ENCODE data around the gene CHMP6. TPM values are rescaled to one million over a fixed set of nuclear protein-coding genes. Genes with fewer than 3 reads are reported as not detected.

Gene CHMP6
- total RNA-seq, 4 donors from 2014 or later, result 19.8 to 36.7 (median 26.1) TPM

DNA sequence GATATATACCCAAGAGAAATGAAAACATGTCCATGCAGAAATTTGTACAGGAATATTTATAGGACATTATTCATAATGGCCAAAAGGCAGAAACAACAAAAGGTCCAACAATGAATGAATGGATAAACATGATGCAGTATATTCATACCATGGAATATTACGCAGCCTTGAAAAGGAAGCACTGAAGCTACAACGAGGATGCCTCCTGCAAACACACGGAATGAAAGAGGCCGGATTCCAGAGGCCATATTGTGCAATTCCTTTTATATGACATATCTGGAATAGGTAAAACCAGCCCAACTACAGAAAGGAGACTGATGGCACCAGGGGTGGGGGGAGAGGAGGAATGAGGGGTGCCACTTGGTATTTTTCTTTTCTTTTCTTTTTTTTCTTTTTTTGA lies 14.5 kb upstream of the CHMP6 start:
- no peak overlapping the region for H3K4me3 ChIP-seq (ENCODE audit: low read depth, poor library complexity, severe bottlenecking)
- no peak for DNase-seq (ENCODE audit: low spot score in 2 of 2)
- intact Hi-C loops (cut with DNase I; ENCODE audit: low total_unique reads), result no loop called here
- 88 to 93% methylated on average over 4 of the region's 4 CpGs for WGBS, 2 donors
- TF ChIP-seq, protein P1, sequence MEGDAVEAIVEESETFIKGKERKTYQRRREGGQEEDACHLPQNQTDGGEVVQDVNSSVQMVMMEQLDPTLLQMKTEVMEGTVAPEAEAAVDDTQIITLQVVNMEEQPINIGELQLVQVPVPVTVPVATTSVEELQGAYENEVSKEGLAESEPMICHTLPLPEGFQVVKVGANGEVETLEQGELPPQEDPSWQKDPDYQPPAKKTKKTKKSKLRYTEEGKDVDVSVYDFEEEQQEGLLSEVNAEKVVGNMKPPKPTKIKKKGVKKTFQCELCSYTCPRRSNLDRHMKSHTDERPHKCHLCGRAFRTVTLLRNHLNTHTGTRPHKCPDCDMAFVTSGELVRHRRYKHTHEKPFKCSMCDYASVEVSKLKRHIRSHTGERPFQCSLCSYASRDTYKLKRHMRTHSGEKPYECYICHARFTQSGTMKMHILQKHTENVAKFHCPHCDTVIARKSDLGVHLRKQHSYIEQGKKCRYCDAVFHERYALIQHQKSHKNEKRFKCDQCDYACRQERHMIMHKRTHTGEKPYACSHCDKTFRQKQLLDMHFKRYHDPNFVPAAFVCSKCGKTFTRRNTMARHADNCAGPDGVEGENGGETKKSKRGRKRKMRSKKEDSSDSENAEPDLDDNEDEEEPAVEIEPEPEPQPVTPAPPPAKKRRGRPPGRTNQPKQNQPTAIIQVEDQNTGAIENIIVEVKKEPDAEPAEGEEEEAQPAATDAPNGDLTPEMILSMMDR (IDR thresholded peaks at IDR 0.05), result no peak
- TF ChIP-seq POLR2A (IDR thresholded peaks at IDR 0.05), result no peak

DNA sequence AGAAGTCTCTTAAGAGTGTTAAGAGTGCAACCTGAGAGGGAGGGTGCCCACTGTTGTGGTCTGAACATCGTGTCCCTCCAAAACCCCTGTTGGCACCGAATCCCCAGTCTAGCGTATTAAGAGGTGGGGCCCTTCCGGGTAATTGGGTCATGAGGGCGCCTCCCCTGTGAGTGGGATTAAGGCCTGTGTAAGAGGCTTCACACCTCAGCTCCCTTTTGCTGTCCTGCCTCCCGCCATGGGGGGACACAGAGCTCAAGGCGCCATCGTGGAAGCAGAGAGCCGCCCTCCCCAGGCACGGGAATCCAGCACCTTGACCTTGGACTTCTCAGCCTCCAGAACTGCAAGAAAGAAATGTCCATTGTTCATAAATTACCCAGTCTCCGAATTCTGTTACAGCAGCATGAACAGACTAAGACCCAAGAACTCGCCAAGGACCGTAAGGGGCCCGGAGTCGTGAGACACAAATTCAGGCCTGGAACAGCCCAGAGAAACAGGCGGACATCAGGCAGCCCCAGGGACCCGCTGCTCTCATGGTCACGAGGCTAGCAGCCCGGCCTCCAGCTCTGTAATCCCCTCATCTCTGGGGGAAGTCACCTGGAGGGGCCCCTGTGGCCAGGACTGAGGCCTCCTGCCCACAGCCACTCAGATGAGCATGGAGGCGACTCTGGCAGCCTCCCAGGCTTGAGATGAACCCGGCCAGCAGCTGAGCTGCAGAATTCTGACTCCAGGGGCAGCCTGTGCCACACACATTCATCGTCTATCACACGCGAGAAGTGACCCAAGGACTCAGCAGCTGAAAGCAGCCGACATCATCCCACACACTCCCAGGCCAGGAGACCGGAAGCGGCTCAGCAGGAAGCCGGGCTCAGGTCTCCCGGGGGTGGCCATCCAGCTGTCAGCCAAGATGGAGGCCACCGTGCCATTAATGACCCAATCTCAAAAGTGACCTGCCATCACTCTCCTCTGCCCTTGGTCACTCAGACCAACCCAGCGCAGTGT lies 12.8 kb upstream of the CHMP6 start:
- 88 to 90% methylated on average over 22 to 29 of the region's 31 CpGs for WGBS, 2 donors
- DNase-seq (ENCODE audit: low spot score in 2 of 2), result no peak
- H3K4me3 ChIP-seq (ENCODE audit: low read depth, poor library complexity, severe bottlenecking), result no peak overlapping the region
- no peak for TF ChIP-seq POLR2A (IDR thresholded peaks at IDR 0.05)
- TF ChIP-seq, protein P1 (IDR thresholded peaks at IDR 0.05), result no peak
- intact Hi-C loops (cut with DNase I; ENCODE audit: low total_unique reads), result no loop called here

DNA sequence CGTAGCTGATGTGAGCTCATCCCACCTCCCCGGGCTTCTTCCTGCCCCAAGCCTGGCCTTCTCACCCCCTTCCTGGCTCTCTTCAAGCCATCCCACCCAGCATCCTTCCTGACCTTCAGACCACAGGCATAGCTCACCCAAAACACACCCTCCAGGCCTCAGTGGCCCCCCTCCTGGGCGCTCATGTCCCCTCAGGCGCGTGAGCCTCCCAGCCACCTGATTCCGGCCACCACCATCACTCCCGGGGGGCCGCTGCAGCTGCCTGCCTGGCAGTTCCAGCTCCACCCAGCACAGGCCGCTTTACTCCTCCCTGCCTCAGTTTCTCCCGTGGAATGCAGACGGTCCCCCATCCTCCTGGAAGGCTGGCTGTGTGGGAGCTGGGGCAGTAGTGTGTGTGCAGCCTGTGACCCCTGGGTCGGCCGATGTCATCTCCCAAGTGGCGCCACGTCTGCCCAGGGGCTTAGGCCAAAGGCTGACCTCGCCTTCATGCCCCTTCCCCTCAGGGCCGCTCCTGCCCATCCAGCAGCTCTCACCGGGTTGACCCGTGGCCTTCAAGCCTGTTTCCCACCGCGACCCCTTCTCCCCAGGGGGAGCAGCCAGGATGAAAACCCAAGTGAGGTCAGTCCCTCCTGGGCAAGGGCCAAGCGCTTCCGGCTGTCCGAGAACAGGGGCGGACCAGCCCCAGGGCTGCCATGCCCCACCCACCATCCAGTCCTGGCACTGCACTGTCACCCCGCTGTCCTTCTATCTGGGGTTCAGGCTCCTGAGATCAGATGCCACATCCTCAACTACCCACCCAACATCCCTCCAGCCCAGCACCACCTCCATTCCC lies 11.9 kb upstream of the CHMP6 start:
- TF ChIP-seq, protein P1 (IDR thresholded peaks at IDR 0.05), result no peak
- TF ChIP-seq POLR2A (IDR thresholded peaks at IDR 0.05), result no peak
- WGBS, 2 donors, result 74 to 80% methylated on average over 22 to 25 of the region's 26 CpGs
- intact Hi-C loops (cut with DNase I; ENCODE audit: low total_unique reads), result no loop called here
- DNase-seq (ENCODE audit: low spot score in 2 of 2), result no peak
- H3K4me3 ChIP-seq (ENCODE audit: low read depth, poor library complexity, severe bottlenecking), result no peak overlapping the region

DNA sequence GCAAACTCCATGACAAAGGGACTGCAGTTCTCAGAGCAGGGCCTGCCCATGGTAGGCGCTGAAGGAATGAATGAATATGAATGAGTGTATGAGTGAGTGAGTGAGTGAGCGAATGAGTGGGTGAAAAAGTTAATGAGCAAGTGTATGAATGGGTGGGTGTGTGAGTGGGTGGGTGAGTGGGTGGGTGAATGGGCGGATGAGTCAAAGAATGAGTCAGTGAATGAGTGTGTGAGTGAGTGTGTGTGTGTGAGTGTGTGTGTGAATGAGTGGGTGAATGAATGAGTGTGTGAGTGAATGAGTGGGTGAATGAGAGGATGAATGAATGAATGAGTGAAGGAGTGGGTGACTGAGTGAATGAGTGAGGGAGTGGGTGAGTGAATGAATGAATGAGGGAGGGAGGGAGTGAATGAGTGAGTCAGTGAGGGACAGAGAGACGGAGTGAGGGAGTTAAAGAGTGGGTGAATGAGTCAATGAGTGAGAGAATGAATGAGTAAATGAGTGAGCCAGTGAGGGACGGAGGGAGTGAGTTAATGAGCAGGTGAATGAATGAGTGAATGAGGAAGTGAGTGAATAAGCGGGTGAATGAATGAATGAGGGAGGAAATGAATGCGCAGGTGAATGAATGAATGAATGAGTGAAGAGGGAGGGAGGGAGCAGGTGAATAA lies 11.1 kb upstream of the CHMP6 start:
- no peak for DNase-seq (ENCODE audit: low spot score in 2 of 2)
- no peak for TF ChIP-seq POLR2A (IDR thresholded peaks at IDR 0.05)
- TF ChIP-seq, protein P1 (IDR thresholded peaks at IDR 0.05), result no peak
- H3K4me3 ChIP-seq (ENCODE audit: low read depth, poor library complexity, severe bottlenecking), result no peak overlapping the region
- WGBS, 2 donors, result 45 to 49% methylated on average over 7 of the region's 7 CpGs
- intact Hi-C loops (cut with DNase I; ENCODE audit: low total_unique reads), result no loop called here

DNA sequence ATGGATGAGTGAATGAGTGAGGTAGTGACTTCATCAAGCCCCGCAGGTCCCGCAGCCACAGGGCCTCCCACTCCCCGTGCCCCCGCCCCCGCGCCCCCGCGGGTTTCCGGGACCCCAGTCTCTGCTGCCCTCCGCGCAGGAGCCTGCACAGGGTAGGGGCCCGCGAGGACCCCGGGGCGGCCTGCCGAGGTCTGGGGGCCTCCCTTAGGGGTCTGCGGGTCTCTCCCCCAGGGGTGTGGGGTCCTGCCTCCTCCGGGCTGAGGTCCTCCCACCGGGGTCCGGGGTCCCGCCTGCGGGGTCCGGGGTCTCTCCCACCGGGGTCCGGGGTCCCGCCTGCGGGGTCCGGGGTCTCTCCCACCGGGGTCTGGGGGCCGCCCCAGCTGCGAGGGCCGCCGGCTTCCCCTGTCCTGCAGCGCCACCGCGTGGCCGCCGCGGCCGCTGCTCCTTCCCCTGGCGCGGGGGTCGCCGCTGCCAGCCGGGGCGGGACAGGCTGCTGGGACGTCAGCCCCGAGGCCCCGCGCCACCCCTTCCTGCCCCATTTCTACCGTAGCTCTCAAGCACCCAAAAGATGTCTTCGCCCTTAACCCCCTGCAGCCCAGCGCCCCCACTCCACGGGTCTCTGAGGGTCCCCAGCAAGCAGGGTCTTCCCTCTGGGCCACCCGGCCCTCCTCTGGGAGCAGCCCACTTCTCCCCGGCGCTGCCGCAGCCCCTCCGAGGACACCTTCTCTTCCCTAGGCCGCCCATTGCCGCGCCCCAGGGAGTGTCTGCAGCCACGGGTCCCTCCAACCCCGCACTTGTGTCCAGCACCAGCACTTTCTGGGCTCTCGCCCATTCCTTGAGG lies 10.4 kb upstream of the CHMP6 start:
- H3K4me3 ChIP-seq (ENCODE audit: low read depth, poor library complexity, severe bottlenecking), result no peak overlapping the region
- no peak for DNase-seq (ENCODE audit: low spot score in 2 of 2)
- 6 to 10% methylated on average over 47 to 56 of the region's 65 CpGs for WGBS, 2 donors
- TF ChIP-seq, protein P1 (IDR thresholded peaks at IDR 0.05), result no peak
- no peak for TF ChIP-seq POLR2A (IDR thresholded peaks at IDR 0.05)
- intact Hi-C loops (cut with DNase I; ENCODE audit: low total_unique reads), result no loop called here

All from lower leg skin (tissue), 4 donors.